Erythroblast (primary cell): Measurements from ENCODE around the gene UNC119.

Experiments
- GATA1 ChIP-seq: IDR thresholded peaks from 2 replicates; pipeline ENCODE4 v1.6.1; 2011; ENCODE audit warnings: low read depth, mild to moderate bottlenecking, control low read depth, low read length, moderate library complexity
- POLR2A ChIP-seq: IDR thresholded peaks from 2 replicates; pipeline ENCODE4 v1.6.1; 2011; ENCODE audit warnings: mild to moderate bottlenecking, low read length

GRCh38 chr17:28540231-28540630 lies 12.2 kb downstream of the UNC119 start:
- TF ChIP-seq POLR2A: no peak
- no peak for TF ChIP-seq GATA1
